ENCODE results near the gene STX8. TPM values are rescaled to one million over a fixed set of nuclear protein-coding genes. Genes with fewer than 3 reads are reported as not detected.
A peak's percentile ranks its signal among the peaks of the same experiment; 100 is the strongest.

The STX8 gene
- total RNA-seq, 2 experiments from 2014 or later: 84.8 to 91.7 TPM

DNA sequence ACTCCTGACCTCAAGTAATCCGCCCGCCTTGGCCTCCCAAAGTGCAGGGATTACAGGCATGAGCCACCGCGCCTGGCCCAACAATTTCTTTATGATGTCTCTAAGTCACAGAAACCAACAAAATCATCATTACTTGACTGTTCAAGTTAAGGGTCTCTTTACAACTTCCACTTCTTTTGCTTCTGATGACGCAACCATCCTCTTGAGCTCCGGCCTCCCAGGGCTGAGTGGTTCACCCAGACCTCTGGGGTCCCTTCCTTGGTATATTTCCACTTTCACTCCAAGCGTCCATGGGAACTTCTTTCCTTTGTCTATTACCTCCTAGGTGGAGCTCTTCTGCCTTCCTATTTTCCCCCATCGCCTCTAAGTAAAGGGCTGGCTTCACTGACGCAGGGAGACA lies 300.6 kb downstream of the STX8 start:
- no peak overlapping the region for H3K27ac Mint-ChIP-seq
- CTCF ChIA-PET: interaction anchor here (0.6 to 1.3 kb wide), 3 partner anchors 11 to 150 kb away, joined by 3 to 5 read pairs (median 3); no protein-coding TSS in a partner anchor

DNA sequence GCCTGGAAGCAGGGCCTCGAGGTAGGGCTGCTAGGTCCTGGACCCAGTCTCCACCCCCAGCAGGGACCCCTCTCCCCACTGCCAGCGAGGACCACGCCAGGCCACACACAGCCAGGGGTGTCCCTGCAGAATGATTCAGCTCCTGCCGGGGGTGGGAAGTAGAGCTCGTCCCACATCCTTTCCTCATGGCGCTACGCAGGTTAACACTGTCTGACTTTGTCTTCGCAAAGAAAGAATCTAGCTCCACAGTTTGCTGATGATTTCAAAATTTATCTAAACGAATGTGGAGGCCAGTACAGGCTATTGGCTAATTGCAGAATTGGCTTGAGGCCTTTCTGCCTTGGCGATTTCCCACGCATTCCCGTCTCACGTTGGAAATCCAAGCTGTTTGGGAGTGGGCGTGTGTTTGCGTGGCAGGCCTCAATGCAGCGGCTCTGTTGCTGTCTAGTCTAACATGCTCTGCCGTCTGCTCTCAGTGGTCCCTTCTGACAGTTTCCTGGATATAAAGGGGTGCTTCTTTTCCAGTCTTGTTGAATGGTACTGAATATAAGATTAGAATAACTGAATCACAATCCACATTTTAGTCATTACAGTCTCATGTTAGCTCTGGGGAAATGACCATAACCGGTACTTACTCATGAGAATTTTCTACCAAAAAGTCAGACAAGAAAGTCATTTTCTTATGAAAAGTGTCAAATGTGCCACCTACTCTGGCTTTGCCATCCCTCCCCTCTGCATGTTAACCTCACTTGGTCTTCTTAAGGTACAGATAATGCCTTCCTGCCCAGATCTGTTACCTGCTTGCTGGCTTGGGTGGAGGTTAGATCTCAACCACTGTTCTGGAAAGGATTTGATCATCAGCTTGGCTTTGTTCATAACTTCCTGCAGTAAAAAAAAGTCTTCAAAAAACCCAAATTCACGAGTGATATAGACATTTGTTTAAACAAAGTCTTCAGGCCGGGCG lies 301.9 kb downstream of the STX8 start:
- Mint-ChIP-seq H3K27me3 (no peaks in the 10 kb centered on the region), H3K9me3 (no peaks in the 10 kb centered on the region), H3K27ac (peak overlapping the region; percentile 54), H3K36me3 (ENCODE audit: low read depth) (no peaks in the 10 kb centered on the region), H3K4me1 (peaks cover 20% of the 10 kb centered on the region), H3K4me3 (no peak overlapping the region)
- peak; percentile 12 for DNase-seq
- POLR2A ChIA-PET: interaction anchor here (1.1 kb wide), 1 partner anchor 11 kb away, joined by 5 read pairs; no protein-coding TSS in a partner anchor
- CTCF ChIA-PET: no interaction called here

More for the DNA sequence above, 300.6 kb downstream of the STX8 start:
- Mint-ChIP-seq H3K27me3 (no peaks in the 10 kb centered on the region), H3K9me3 (no peaks in the 10 kb centered on the region), H3K4me1 (peaks cover 20% of the 10 kb centered on the region), H3K36me3 (ENCODE audit: low read depth) (no peaks in the 10 kb centered on the region), H3K4me3 (no peak overlapping the region)
- DNase-seq: no peak
- POLR2A ChIA-PET: interaction anchor here (1.1 kb wide), 1 partner anchor 9 kb away, joined by 5 read pairs; no protein-coding TSS in a partner anchor

DNA sequence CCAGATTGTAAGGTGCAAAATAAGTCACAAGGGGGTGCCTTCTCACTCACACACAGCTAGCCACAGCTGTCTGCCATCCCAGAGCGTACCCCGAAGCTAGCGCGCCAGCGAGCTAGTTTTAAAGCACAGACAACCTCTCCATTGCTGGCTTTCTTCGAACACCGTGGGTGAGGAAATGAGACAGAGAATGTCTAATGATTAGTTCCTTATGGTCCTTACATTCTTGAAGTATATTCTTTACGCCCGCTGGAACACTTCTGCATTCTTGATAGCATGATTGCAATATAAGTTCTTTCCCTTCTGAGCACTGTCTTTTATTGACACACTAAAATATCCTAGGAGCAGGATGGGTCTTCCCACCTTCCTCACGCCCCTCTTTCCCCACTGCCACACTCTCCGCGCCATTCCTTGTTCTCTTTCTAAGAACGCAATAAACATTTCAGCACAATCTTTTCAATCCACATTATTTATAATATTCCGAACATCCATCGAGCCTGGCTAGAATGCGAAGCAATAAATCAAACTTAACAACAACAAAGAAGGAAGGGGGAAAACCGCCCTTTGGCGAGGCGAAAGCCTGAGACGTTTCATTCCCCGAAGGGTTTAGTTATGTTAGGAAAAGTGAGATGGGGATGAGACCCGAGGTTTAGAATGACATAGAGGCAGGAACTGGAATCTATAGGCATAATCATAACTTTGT lies 303.0 kb downstream of the STX8 start:
- CTCF ChIA-PET: no interaction called here
- no peak for DNase-seq
- H3K4me1 Mint-ChIP-seq: peaks cover 20% of the 10 kb centered on the region
- peak overlapping the region; percentile 1 for H3K27ac Mint-ChIP-seq
- H3K36me3 Mint-ChIP-seq (ENCODE audit: low read depth): no peaks in the 10 kb centered on the region
- POLR2A ChIA-PET: no interaction called here
- no peaks in the 10 kb centered on the region for H3K27me3 Mint-ChIP-seq
- H3K9me3 Mint-ChIP-seq: no peaks in the 10 kb centered on the region
- H3K4me3 Mint-ChIP-seq: no peak overlapping the region

DNA sequence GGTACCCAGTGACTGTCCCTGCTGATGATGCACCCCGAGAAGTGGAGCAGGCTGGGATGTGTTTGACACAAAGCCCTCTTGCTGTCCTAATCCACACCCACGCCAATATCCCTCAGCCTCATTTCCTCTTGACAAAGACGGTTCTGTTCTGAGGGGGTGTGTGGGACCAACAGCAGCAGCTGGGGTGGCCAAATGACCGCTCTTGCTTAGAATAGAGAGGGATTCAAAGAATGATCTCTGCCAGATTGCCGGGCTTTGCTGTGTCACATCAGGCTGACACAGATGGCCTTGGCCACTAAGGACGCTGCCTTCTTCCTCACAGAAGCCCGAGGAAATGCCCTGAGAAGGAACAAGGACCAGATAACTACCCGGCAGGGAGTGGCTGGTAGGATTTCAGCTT lies 303.6 kb downstream of the STX8 start:
- peaks cover 20% of the 10 kb centered on the region for H3K4me1 Mint-ChIP-seq
- DNase-seq: no peak
- H3K27me3 Mint-ChIP-seq: no peaks in the 10 kb centered on the region
- H3K27ac Mint-ChIP-seq: no peak overlapping the region
- H3K9me3 Mint-ChIP-seq: no peaks in the 10 kb centered on the region
- ChIA-PET CTCF (interaction anchor here (0.6 kb wide), 1 partner anchor 49 kb away, joined by 4 read pairs; no protein-coding TSS in a partner anchor), POLR2A (no interaction called here)
- H3K36me3 Mint-ChIP-seq (ENCODE audit: low read depth): peaks cover 1% of the 10 kb centered on the region
- no peak overlapping the region for H3K4me3 Mint-ChIP-seq

DNA sequence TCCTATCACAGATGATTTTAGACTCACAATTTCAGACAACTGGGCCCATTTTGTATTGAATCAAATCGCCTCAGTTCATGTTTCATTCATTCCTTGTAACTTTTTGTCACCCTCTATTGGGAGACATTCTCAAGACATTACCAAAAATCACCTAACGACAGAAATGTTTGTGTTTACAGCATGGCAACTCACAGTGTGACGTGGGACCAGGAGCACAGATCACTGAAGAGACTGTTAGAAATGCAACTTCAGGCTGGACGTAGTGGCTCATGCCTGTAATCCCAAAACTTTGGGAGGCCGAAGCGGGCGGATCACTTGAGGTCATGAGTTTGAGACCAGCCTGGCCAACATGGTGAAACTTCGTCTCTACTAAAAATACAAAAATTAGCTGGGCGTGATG lies 304.7 kb downstream of the STX8 start:
- no peak for DNase-seq
- no peaks in the 10 kb centered on the region for H3K9me3 Mint-ChIP-seq
- H3K27me3 Mint-ChIP-seq: no peaks in the 10 kb centered on the region
- no peak overlapping the region for H3K27ac Mint-ChIP-seq
- no peak overlapping the region for H3K4me3 Mint-ChIP-seq
- H3K36me3 Mint-ChIP-seq (ENCODE audit: low read depth): peaks cover 1% of the 10 kb centered on the region
- H3K4me1 Mint-ChIP-seq: peaks cover 20% of the 10 kb centered on the region
- CTCF ChIA-PET: interaction anchor here (0.7 kb wide), 1 partner anchor 121 kb away, joined by 3 read pairs; no protein-coding TSS in a partner anchor
- POLR2A ChIA-PET: no interaction called here

DNA sequence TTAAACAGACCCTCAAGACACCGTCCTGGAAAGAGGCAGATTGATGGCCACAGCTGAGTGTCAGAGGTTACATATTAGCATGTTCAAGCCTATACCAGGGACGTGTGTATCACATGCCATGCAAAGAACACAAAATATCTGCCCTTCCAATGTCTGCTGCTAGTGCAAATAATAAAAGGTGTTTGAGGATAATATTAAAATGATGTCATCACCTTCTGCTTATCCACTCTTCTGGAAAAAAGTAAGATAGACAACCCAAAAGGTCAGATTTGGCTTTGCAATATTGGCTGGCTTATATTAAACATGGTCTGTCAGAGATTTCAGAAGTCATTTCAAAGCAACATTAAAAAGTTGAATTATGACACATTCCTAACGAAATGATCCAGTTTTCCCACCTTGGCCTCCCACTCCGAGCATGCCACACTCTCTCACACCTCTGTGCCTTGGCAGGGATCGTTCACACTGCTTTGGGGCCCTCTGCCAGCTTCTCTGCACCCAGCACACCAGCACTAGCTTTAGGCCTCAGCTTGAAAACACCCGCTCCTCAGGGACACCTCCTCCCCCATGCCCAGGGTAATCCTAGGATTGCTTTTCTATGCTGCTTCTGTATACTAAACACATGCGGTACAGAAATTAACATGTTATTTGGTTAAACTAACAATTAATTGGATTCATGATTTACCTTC lies 306.1 kb downstream of the STX8 start:
- no peak overlapping the region for H3K27ac Mint-ChIP-seq
- no peak overlapping the region for H3K4me3 Mint-ChIP-seq
- peaks cover 15% of the 10 kb centered on the region for H3K4me1 Mint-ChIP-seq
- ChIA-PET CTCF (interaction anchor here (0.6 to 2.1 kb wide), 2 partner anchors 17 to 481 kb away, joined by 5 to 6 read pairs; no protein-coding TSS in a partner anchor), POLR2A (no interaction called here)
- H3K9me3 Mint-ChIP-seq: no peaks in the 10 kb centered on the region
- no peaks in the 10 kb centered on the region for H3K27me3 Mint-ChIP-seq
- peaks cover 1% of the 10 kb centered on the region for H3K36me3 Mint-ChIP-seq (ENCODE audit: low read depth)
- DNase-seq: no peak

DNA sequence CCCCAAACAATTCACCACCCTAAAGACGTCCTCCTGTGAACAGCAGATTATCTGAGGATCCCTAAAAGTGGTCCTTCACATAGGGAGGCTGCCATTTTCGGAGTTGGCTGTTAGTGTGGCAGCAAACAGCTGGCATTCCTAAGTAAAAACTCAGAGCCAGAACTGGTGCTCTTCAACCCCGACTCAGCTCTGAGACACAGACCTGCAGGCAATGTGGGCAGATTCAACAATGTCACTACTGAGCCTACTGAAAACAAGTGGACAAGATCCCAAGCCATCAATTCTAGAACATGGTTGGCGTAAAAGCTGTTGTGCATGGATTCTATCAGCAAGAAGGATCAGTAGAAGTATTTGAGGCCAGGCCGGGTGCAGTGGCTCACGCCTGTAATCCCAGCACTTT lies 307.1 kb downstream of the STX8 start:
- peaks cover 7% of the 10 kb centered on the region for H3K4me1 Mint-ChIP-seq
- no peaks in the 10 kb centered on the region for H3K27me3 Mint-ChIP-seq
- H3K27ac Mint-ChIP-seq: no peak overlapping the region
- H3K9me3 Mint-ChIP-seq: no peaks in the 10 kb centered on the region
- POLR2A ChIA-PET: no interaction called here
- DNase-seq: no peak
- no peak overlapping the region for H3K4me3 Mint-ChIP-seq
- CTCF ChIA-PET: interaction anchor here (0.5 to 2.1 kb wide), 2 partner anchors 16 to 602 kb away, joined by 3 to 5 read pairs; no protein-coding TSS in a partner anchor
- H3K36me3 Mint-ChIP-seq (ENCODE audit: low read depth): peaks cover 3% of the 10 kb centered on the region

DNA sequence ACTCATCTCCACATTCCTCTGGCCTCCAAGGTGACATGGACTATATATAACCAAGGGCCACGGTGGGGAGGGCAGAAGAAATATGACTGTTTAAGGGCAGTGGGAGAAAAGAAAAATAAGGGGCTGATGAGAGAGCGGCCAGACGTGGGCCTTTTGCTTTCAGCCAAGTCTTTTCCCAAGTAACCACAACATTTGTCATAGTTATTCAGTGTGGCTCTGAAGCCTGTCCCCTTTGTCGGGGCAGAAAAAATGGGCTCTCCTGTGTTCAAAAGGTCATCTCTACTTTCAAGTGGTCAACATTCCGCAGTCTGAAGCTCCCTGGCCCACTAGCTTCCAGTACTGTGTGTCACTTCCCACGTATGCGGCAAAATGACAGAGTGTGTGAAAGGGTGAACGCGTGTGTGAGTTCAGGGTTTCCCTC lies 308.9 kb downstream of the STX8 start:
- Mint-ChIP-seq H3K27me3 (no peaks in the 10 kb centered on the region), H3K4me3 (no peak overlapping the region), H3K9me3 (no peaks in the 10 kb centered on the region), H3K4me1 (peaks cover 2% of the 10 kb centered on the region), H3K27ac (no peak overlapping the region), H3K36me3 (ENCODE audit: low read depth) (peaks cover 3% of the 10 kb centered on the region)
- CTCF ChIA-PET: no interaction called here
- DNase-seq: no peak
- POLR2A ChIA-PET: no interaction called here

DNA sequence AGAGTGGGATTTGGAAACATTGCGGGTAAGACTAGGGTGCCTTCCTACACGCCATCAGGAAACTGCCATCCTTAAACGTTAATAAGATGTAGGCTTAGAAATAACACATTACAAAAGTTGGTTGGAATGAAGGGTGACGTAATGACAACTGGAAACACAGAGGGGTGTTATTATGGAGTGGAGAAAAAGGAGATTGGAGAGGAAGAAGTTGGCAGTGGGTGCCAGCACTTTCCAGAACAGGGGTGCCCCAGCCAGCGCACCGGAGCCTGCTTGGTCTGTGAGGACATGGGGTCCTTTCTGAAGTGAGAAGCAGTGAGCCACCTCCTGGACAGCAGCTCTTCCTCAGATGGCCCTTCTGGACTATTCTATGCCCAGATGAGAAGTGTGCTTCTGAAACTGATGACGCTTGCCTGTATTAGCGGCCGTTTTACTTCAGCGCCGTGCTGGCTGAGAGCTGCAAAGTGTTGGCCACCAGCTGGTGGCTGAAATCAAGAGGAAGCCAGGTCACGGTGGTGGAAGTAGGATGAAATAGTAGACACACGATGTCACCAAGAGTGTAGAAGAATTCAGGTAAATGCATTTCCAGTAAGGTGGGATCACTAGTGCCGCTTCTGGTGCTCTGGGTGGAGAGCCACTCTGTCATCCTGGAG lies 309.5 kb downstream of the STX8 start:
- POLR2A ChIA-PET: no interaction called here
- H3K27ac Mint-ChIP-seq: no peak overlapping the region
- no peaks in the 10 kb centered on the region for H3K9me3 Mint-ChIP-seq
- CTCF ChIA-PET: interaction anchor here (0.6 kb wide), 1 partner anchor 1124 kb away, joined by 6 read pairs; no protein-coding TSS in a partner anchor
- peaks cover 3% of the 10 kb centered on the region for H3K36me3 Mint-ChIP-seq (ENCODE audit: low read depth)
- DNase-seq: no peak
- peaks cover 7% of the 10 kb centered on the region for H3K4me1 Mint-ChIP-seq
- H3K27me3 Mint-ChIP-seq: no peaks in the 10 kb centered on the region
- H3K4me3 Mint-ChIP-seq: no peak overlapping the region

DNA sequence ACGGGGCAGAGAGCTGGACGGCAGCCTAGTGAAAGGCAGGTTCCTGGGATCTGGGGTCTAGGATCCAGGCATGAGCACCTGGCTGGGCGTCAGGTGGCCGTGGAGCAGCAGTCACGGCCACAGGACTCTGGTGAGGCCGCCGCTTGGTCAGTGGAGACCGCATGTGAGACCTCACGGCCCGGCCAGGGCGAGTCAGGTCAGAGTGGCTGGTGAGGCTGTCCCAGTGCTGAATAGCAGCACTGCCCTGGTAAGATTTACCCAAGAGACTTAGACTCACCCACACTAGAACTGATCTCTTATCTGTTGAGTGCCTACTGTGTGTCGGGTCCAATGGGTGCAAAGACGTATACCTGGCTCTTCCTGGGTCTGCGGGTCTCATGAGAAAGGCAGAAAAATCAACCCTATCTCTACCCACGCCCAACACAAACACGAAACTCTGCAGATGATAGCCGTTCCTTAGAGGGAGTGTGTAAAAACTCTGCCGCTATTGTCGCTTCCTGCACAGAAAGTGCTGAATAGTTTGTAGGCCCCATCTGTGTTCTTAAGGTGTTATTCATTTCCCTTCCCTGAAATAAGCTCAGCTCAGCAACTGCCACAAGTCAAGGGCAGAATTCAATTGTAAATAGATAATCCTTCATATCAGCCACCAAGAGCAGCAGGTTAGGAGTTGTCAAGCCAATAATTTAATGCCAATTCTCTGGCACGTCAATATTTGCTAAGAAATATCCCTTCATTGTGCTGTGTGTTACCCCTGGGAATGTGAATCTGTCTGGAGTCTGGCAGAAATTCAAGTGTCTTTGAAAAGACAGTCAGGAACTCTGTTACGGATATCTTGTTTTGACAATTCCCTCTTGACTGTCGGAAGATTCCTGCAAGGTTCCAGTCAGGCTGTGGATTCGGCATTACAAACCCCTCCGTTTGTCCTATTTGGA lies 314.3 kb downstream of the STX8 start:
- Mint-ChIP-seq H3K4me1 (peaks cover 26% of the 10 kb centered on the region), H3K27me3 (no peaks in the 10 kb centered on the region), H3K9me3 (no peaks in the 10 kb centered on the region), H3K4me3 (no peak overlapping the region), H3K36me3 (ENCODE audit: low read depth) (peaks cover 2% of the 10 kb centered on the region), H3K27ac (peak overlapping the region; percentile 83)
- DNase-seq: no peak
- POLR2A ChIA-PET: no interaction called here
- CTCF ChIA-PET: interaction anchor here (0.6 kb wide), 1 partner anchor 34 kb away, joined by 3 read pairs; no protein-coding TSS in a partner anchor

DNA sequence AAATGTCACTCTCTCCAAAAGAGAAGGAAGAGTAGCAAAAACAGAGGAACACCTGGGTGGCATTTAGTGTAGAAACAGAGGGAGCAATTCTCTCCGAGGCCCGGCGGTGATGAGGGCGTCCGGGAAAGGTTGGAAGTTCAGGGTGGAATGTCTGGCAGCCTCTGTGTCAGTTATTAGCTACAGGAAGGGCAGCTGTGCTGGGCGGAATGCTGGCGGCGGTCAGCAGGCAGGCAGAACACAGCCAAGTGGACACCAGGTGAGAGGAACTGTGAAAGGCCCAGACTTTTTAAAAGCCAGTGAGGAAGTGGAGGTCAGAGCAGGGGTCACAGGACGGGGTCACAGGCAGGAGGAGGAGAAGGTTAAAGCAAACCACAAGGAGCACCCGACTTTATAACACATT lies 316.2 kb downstream of the STX8 start:
- no peak for DNase-seq
- H3K4me3 Mint-ChIP-seq: no peak overlapping the region
- no peaks in the 10 kb centered on the region for H3K9me3 Mint-ChIP-seq
- peaks cover 2% of the 10 kb centered on the region for H3K36me3 Mint-ChIP-seq (ENCODE audit: low read depth)
- CTCF ChIA-PET: interaction anchor here (1.4 kb wide), 1 partner anchor 9 kb away, joined by 4 read pairs; no protein-coding TSS in a partner anchor
- H3K27me3 Mint-ChIP-seq: no peaks in the 10 kb centered on the region
- peaks cover 26% of the 10 kb centered on the region for H3K4me1 Mint-ChIP-seq
- POLR2A ChIA-PET: no interaction called here
- H3K27ac Mint-ChIP-seq: no peak overlapping the region
